GM23248 (cell line): ENCODE measurements around the gene APLP2.

Source experiments
- EZH2 ChIP-seq: fragments of 200-600 bp; sonication (generic); IDR thresholded peaks from 2 replicates; pipeline ENCODE4 v1.6.1; 2018; ENCODE audit warnings: antibody characterized with exemption, mild to moderate bottlenecking; ENCODE audit not compliant: insufficient read depth, poor library complexity, severe bottlenecking
- EZH2phosphoT487 ChIP-seq: fragments of 200-600 bp; sonication (generic); IDR thresholded peaks from 2 replicates; pipeline ENCODE4 v1.6.1; 2018; ENCODE audit warnings: antibody characterized with exemption, moderate library complexity, mild to moderate bottlenecking, low read depth; ENCODE audit not compliant: insufficient read depth

DNA sequence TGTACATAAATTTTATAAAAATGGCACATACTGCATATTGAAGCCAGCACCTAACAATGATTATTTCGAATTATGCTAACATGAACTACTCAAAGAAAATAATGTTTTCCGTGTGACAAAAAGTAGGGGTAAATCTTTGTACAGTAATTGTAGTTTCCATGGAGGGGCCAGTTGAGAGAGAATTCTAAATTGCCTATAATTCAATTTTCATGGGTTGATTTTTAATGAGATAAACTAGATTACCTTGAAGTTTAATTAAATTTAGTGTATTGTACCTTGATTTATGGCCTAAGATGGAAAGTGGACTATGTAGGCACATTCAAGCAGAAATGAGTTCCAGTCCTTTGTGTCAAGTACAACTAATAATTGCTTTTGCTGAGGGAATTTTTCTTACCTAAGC is 5.0 kb downstream of the APLP2 start:
- TF ChIP-seq EZH2 = no peak
- TF ChIP-seq EZH2phosphoT487 = no peak
